ENCODE data around the gene CACNB2. TPM values are rescaled to one million over a fixed set of nuclear protein-coding genes. Genes with fewer than 3 reads are reported as not detected.
"Not testable (repeated sequence)": the region's sequence is repeated elsewhere in the genome, so short reads cannot be mapped to it uniquely, and the experiment has no call there.

The CACNB2 gene
- total and polyA plus RNA-seq, 8 donors: 4.0 to 14.8 (median 11.8) TPM

DNA sequence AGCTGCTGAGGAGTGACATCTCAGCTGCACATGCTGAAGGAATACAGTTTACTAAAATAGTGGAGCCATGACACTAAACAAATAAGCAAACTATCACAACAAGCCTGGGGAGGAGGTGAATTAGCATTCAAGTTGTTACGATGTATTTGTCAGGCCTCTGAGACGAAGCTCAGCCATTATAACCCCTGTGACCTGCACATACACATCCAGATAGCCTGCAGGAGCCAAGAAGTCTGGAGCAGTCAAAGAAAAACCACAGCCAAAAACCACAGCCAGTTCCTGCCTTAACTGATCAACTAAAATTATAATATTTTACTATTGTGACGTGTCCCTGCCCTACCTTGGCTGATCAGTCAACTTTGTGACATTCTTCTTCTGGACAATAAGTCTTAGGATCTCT lies 442.6 kb downstream of the CACNB2 start:
- H3K36me3 ChIP-seq: peaks cover 0 to 84% of the 10 kb centered on the region in 2 donors
- DNase-seq (no peak), ATAC-seq (no peak)
- TF ChIP-seq, protein P1, sequence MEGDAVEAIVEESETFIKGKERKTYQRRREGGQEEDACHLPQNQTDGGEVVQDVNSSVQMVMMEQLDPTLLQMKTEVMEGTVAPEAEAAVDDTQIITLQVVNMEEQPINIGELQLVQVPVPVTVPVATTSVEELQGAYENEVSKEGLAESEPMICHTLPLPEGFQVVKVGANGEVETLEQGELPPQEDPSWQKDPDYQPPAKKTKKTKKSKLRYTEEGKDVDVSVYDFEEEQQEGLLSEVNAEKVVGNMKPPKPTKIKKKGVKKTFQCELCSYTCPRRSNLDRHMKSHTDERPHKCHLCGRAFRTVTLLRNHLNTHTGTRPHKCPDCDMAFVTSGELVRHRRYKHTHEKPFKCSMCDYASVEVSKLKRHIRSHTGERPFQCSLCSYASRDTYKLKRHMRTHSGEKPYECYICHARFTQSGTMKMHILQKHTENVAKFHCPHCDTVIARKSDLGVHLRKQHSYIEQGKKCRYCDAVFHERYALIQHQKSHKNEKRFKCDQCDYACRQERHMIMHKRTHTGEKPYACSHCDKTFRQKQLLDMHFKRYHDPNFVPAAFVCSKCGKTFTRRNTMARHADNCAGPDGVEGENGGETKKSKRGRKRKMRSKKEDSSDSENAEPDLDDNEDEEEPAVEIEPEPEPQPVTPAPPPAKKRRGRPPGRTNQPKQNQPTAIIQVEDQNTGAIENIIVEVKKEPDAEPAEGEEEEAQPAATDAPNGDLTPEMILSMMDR (IDR thresholded peaks at IDR 0.05): no peak
- H3K27ac ChIP-seq: no peak overlapping the region
- peaks cover 0 to 19% of the 10 kb centered on the region in 2 donors for H3K9me3 ChIP-seq
- no peaks in the 10 kb centered on the region for H3K4me1 ChIP-seq
- intact Hi-C loops (cut with DNase I): no loop called here
- no peak overlapping the region for H3K4me3 ChIP-seq
- no peaks in the 10 kb centered on the region for H3K27me3 ChIP-seq

DNA sequence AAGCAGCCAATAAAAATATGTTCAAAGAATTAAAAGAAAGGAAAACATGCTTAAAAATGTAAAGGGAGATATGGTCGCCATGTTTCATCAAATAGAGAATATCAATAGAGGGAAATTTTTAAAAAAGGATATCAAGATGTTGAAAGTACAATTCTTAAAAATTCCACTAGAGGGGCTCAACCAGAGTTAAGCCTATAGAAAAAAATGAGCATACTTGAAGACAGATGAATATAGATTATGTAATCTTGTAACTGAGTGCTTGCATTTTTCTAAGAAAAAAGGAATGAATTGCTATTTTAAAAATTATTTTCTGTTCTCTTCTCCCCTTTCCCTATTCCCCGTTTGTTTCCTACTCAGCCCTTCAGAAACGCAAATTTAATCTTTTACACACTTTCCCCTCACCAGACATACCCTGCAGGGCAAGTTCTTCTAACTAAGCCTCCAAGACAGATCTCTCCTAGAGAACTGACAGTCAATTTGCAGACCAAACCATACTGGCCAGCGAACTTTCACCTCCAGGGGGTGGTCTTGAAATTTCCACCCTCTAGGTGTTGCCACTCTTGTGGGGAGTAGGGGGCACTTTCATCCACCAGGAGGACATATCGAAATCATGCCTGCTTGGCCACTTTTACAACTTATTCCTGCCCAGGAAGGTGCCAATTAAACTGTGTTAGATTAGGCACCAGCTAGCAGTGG lies 443.5 kb downstream of the CACNB2 start:
- intact Hi-C loops (cut with DNase I): no loop called here

DNA sequence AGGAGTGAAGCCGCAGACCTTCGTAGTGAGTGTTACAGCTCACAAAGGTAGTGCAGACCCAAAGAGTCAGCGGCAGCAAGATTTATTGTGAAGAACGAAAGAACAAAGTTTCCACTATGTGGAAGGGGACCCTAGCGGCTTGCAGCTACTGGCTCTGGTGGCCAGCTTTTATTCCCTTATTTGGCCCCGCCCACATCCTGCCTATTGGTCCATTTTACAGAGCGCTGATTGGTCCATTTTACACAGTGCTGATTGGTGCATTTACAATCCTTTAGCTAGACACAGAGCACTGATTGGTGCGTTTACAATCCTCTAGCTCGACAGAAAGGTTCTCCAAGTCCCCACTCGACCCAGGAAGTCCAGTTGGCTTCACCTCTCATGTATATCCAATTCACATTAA lies 446.4 kb downstream of the CACNB2 start:
- H3K9me3 ChIP-seq; H3K4me3 ChIP-seq; ATAC-seq; H3K27ac ChIP-seq; DNase-seq; H3K4me1 ChIP-seq; H3K27me3 ChIP-seq; intact Hi-C loops (cut with DNase I): not testable (repeated sequence)
- peaks cover 0 to 53% of the 10 kb centered on the region in 2 donors for H3K36me3 ChIP-seq

More for the DNA sequence above, 443.5 kb downstream of the CACNB2 start:
- DNase-seq (no peak), ATAC-seq (no peak)
- H3K36me3 ChIP-seq: peaks cover 0 to 83% of the 10 kb centered on the region in 2 donors
- TF ChIP-seq, protein P1 (IDR thresholded peaks at IDR 0.05): peak in 1 of 2 donors; percentile 8
- no peak overlapping the region for H3K4me3 ChIP-seq
- H3K9me3 ChIP-seq: peaks cover 0 to 9% of the 10 kb centered on the region in 2 donors
- H3K27ac ChIP-seq: no peak overlapping the region
- H3K27me3 ChIP-seq: no peaks in the 10 kb centered on the region
- no peaks in the 10 kb centered on the region for H3K4me1 ChIP-seq

DNA sequence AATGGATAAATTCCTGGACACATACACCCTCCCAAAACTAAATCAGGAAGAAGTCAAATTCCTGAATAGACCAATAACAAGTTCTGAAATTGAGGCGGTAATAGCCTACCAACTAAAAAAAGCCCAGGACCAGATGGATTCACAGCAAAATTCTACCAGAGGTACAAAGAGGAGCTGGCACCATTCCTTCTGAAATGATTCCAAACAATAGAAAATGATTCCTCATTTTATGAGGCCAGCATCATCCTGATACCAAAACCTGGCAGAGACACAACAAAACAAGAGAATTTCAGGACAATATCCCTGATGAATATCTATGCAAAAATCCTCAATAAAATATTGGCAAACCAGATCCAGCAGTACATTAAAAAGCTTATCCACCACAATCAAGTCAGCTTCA lies 450.9 kb downstream of the CACNB2 start:
- DNase-seq; ATAC-seq; H3K27me3 ChIP-seq; intact Hi-C loops (cut with DNase I); H3K4me3 ChIP-seq; H3K4me1 ChIP-seq; H3K9me3 ChIP-seq; H3K27ac ChIP-seq: not testable (repeated sequence)
- H3K36me3 ChIP-seq: peaks cover 0 to 40% of the 10 kb centered on the region in 2 donors

Other genes starting within 250 kb of the CACNB2 start
- under 1 TPM; 0.15 to 0.31 TPM for gene SLC39A12, start 188.5 kb upstream of the CACNB2 start, total RNA-seq
- under 1 TPM in 3 of 6 donors, not detected in 3; 0.07 to 0.13 (median 0.10) TPM for gene SLC39A12, start 188.5 kb upstream of the CACNB2 start, polyA plus RNA-seq (ENCODE audit: insufficient read length in 6 of 6)